DND-41 (cell line): ENCODE measurements around the gene FKBP1C.

Experiments
- ATAC-seq: fragments of 200-7000 bp; cut with Tn5 transposase; 3 replicates; pipeline ENCODE4 v1.9.1; 2021; ENCODE audit warnings: low read depth; ENCODE audit not compliant: insufficient read depth
- DNase-seq: peaks from one replicate; pipeline ENCODE4 v3.0.0-alpha.2; 2020
- H2AFZ ChIP-seq: 2 replicates; pipeline ENCODE4 v1.6.0; 2012; ENCODE audit warnings: low read depth, low read length
- H3K27ac ChIP-seq: 2 replicates; pipeline ENCODE4 v1.5.1; 2012; ENCODE audit warnings: low read length, inconsistent platforms
- H3K27me3 ChIP-seq: fragments of 200-600 bp; sonication (generic); 2 replicates; pipeline ENCODE4 v1.6.0; 2012; ENCODE audit warnings: low read length, mild to moderate bottlenecking, inconsistent platforms; ENCODE audit not compliant: insufficient read depth, poor library complexity
- H3K36me3 ChIP-seq: 2 replicates; pipeline ENCODE4 v1.5.1; 2012; ENCODE audit warnings: low read length, inconsistent platforms; ENCODE audit not compliant: insufficient read depth
- H3K4me1 ChIP-seq: 2 replicates; pipeline ENCODE4 v1.5.1; 2012; ENCODE audit warnings: mild to moderate bottlenecking, low read length; ENCODE audit not compliant: insufficient read depth
- H3K4me2 ChIP-seq: 2 replicates; pipeline ENCODE4 v1.6.0; 2012; ENCODE audit warnings: mild to moderate bottlenecking, moderate library complexity, low read length, inconsistent platforms; ENCODE audit not compliant: insufficient read depth
- H3K4me3 ChIP-seq, 2 experiments: fragments of 200-600 bp in 1 of 2; shearing (Covaris generic) in 1 of 2; 2 replicates each; pipeline ENCODE4 v1.5.1; 2012 to 2016; ENCODE audit warnings: inconsistent platforms in 2 of 2, low read length in 2 of 2, mild to moderate bottlenecking in 2 of 2, low read depth in 1 of 2, moderate library complexity in 1 of 2
- H3K79me2 ChIP-seq: 2 replicates; pipeline ENCODE4 v1.6.0; 2012; ENCODE audit warnings: low read length, inconsistent platforms; ENCODE audit not compliant: insufficient read depth
- H3K9ac ChIP-seq: 2 replicates; pipeline ENCODE4 v1.6.0; 2012; ENCODE audit warnings: low read depth, mild to moderate bottlenecking, inconsistent platforms, low read length, moderate library complexity
- H3K9me3 ChIP-seq: 2 replicates; pipeline ENCODE4 v1.5.1; 2012; ENCODE audit warnings: low read length, moderate library complexity, mild to moderate bottlenecking, inconsistent platforms; ENCODE audit not compliant: insufficient read depth, severe bottlenecking
- H4K20me1 ChIP-seq: 2 replicates; pipeline ENCODE4 v1.6.0; 2012; ENCODE audit warnings: low read length; ENCODE audit not compliant: insufficient read depth
- EZH2 ChIP-seq: IDR thresholded peaks from 3 replicates; pipeline ENCODE4 v1.6.1; 2012; ENCODE audit warnings: borderline replicate concordance, low read depth, mild to moderate bottlenecking, moderate library complexity, low read length, inconsistent platforms; ENCODE audit not compliant: severe bottlenecking
- TF ChIP-seq, protein P1 (sequence below): IDR thresholded peaks from 2 replicates; pipeline ENCODE4 v1.5.1; 2012; ENCODE audit warnings: borderline replicate concordance, low read length, moderate library complexity, mild to moderate bottlenecking; ENCODE audit not compliant: poor library complexity, severe bottlenecking; ENCODE audit errors: extremely low read depth

The FKBP1C gene

GRCh38 chr6:63261820-63262219, 50.6 kb downstream of the FKBP1C start:
- no peak overlapping the region for H2AFZ ChIP-seq
- TF ChIP-seq EZH2: no peak
- TF ChIP-seq, protein P1, sequence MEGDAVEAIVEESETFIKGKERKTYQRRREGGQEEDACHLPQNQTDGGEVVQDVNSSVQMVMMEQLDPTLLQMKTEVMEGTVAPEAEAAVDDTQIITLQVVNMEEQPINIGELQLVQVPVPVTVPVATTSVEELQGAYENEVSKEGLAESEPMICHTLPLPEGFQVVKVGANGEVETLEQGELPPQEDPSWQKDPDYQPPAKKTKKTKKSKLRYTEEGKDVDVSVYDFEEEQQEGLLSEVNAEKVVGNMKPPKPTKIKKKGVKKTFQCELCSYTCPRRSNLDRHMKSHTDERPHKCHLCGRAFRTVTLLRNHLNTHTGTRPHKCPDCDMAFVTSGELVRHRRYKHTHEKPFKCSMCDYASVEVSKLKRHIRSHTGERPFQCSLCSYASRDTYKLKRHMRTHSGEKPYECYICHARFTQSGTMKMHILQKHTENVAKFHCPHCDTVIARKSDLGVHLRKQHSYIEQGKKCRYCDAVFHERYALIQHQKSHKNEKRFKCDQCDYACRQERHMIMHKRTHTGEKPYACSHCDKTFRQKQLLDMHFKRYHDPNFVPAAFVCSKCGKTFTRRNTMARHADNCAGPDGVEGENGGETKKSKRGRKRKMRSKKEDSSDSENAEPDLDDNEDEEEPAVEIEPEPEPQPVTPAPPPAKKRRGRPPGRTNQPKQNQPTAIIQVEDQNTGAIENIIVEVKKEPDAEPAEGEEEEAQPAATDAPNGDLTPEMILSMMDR: no peak
- no peak for DNase-seq
- no peaks in the 10 kb centered on the region for H3K79me2 ChIP-seq
- no peaks in the 10 kb centered on the region for H3K36me3 ChIP-seq
- H4K20me1 ChIP-seq: no peaks in the 10 kb centered on the region
- H3K27ac ChIP-seq: no peak overlapping the region
- no peaks in the 10 kb centered on the region for H3K27me3 ChIP-seq
- H3K9ac ChIP-seq: no peak overlapping the region
- H3K4me2 ChIP-seq: no peak overlapping the region
- no peak overlapping the region for H3K4me3 ChIP-seq
- ATAC-seq: no peak
- H3K4me1 ChIP-seq: no peaks in the 10 kb centered on the region
- H3K9me3 ChIP-seq: no peaks in the 10 kb centered on the region
